ENCODE measurements around the gene PIGZ.

PIGZ gene

DNA sequence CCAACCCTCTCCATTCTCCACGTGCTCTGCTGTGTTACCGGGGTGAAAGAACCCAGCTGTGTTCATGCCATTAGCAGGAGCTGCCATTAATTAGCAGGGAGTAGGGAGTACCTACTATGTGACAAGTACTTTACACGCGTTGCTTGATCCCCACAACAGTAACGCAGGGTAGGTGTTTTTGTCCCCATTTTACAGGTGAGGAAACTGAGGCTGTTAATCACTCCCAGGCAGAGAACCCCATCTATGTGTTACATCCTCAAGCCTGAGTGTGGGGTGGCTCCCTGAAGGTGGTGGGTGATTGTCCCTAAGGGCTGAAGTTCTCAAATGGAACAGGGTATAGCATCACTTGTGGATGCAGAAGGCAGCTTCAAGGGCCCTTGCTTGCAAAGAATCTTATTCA is 38.2 kb upstream of the PIGZ start:
- no peak overlapping the region for H3K4me3 Mint-ChIP-seq
- no peaks in the 10 kb centered on the region for H3K36me3 Mint-ChIP-seq (ENCODE audit: low read depth)
- H3K27me3 Mint-ChIP-seq: peaks cover 4% of the 10 kb centered on the region
- H3K9me3 Mint-ChIP-seq: no peaks in the 10 kb centered on the region
- H3K4me1 Mint-ChIP-seq (ENCODE audit: low read depth): peaks cover 10% of the 10 kb centered on the region
- no peak overlapping the region for H3K27ac Mint-ChIP-seq

DNA sequence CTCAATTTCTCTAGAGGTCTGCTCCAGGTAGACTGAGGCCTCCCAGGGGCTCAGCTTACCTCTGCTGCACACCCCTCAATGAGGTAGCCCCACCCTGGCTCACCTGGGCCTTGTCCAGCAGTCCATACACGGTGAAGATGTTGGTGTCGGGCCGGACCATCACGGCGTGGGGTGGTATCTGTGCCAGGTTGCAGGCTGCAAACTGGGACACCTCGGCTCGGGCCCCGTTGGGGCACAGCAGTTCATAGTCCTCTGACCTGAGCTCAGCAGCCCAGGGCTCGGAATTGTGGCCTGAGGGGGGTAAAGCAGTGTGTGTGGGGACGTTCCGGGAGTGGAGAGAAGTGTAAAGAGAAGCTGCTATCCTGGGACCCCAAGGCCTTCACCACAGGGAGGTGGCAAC is 37.8 kb upstream of the PIGZ start:
- Mint-ChIP-seq H3K9me3 (no peaks in the 10 kb centered on the region), H3K27ac (no peak overlapping the region), H3K4me3 (no peak overlapping the region), H3K27me3 (peaks cover 4% of the 10 kb centered on the region), H3K4me1 (ENCODE audit: low read depth) (peaks cover 13% of the 10 kb centered on the region), H3K36me3 (ENCODE audit: low read depth) (no peaks in the 10 kb centered on the region)

DNA sequence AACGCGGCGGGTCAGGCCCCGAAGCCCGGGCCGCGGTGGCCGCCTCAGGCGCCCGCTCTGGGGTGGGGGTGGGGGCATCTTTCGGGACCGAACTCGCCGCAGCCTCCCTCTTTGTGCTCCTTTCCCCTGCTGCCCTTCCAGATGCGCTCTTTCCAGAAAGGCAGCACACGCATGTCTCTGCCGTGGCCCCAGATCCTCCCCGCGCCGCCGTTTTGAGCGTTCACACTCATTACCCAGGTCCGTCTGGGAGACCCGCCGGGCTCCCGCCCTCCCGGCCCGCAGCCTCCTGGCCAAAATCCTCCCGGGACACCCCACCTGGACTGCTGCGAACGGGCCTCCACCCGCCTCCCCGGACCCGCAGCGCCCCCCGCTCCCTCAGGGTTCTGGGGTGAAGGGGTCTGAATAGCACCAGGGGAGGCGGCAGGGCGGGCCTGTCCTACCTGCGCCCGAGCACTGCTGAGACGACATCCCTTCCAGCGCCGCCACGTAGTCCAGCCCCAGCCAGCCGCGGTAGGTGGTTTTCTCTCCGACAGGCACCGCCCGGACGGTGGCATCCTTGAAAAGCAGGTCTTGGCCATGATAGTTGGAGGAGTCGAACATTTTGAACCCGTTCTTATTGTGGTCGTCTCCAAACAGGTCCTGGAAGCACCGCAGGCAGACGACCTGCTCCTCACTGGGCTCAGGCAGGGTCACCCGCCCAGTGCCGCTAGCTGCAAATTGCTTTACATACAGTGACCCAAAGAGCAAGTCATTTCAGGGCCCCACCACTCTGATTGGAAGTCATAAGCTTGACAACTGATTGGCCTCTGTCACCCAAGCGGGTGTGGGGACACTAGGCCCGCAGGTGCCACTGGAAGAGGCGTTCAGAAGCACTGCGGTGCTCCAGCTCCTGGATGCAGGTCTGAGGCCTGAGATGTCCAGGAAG is 35.1 kb upstream of the PIGZ start:
- no peaks in the 10 kb centered on the region for H3K9me3 Mint-ChIP-seq
- H3K27me3 Mint-ChIP-seq: peaks cover 4% of the 10 kb centered on the region
- peaks cover 13% of the 10 kb centered on the region for H3K4me1 Mint-ChIP-seq (ENCODE audit: low read depth)
- H3K27ac Mint-ChIP-seq: peak overlapping the region; percentile 86
- H3K36me3 Mint-ChIP-seq (ENCODE audit: low read depth): no peaks in the 10 kb centered on the region
- peak overlapping the region; percentile 80 for H3K4me3 Mint-ChIP-seq

DNA sequence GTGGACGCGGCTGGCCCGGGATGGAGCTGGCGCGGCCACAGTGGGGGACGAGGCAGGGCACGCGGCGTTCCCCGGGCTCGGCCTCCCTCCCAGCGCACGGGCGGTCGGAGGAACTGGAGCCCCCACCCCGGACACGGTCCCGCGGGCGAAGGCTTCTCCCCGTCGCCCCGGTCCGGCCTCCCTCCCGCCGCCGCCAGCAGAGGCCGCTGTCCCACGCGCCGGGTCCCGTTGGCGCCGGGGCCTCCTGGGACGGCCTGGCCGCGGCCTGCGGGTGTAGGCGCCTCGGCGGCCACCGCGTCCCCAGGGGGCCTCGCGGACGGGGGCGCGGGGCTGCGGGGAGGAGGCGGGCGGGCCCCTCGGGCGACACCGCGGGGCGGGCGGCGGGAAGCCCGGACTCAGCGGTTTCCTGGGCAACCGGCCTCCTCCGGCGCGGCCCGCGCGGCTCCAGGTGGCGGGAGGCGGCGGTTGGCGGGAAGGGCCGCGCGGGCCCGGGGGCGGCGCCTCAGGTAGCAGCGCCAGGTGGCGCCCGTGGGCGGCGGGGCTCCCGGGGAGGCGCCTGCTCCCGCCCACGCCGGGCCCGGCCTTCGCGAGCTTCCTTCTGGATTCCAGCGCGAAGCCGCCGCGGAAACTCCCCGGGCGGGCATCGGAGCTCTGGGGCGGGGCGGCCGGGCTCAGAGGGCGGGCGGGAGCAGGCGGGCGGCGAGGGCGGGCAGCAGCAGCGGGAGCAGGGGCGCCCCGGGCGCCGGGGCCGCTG is 34.2 kb upstream of the PIGZ start:
- H3K36me3 Mint-ChIP-seq (ENCODE audit: low read depth): no peaks in the 10 kb centered on the region
- peaks cover 4% of the 10 kb centered on the region for H3K27me3 Mint-ChIP-seq
- no peaks in the 10 kb centered on the region for H3K9me3 Mint-ChIP-seq
- peaks cover 13% of the 10 kb centered on the region for H3K4me1 Mint-ChIP-seq (ENCODE audit: low read depth)
- no peak overlapping the region for H3K4me3 Mint-ChIP-seq
- no peak overlapping the region for H3K27ac Mint-ChIP-seq

DNA sequence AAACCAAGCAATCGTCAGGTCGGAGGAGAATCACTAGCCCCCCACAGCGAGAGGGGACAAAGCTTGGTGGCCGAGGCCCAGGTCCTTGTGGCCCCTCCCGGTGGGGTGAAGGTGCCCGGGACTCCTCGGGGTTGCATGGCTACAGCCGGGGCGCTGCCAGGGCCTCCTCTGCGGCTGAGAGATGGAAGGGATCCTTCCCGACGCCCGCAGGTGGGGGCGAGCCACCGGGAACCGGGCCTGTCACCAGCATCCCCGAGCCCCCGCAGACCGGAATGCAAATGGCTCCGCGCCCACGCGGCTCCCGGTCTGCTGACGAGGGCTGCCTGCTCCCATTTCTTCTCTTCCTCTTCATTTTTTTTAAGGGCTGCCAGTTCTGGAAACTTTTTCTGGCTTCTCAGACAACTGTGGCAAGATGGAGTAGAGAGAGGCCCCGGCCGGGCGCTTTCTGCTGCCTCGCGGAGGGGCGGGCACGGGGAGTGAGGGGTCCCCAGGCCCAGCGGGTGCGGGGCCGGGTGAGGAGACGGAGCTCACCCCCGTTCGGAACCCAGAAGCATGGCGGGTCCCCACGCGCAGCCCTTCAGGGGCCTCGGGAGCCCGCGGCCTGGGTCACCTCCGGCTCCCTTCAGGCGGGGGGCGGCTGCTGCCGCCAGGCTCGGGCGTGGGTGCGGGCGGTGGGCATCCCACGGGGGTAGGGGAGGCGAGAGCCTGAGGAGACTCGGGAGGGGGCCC is 33.5 kb upstream of the PIGZ start:
- H3K9me3 Mint-ChIP-seq: no peaks in the 10 kb centered on the region
- H3K4me3 Mint-ChIP-seq: peak overlapping the region; percentile 34
- peaks cover 13% of the 10 kb centered on the region for H3K4me1 Mint-ChIP-seq (ENCODE audit: low read depth)
- no peaks in the 10 kb centered on the region for H3K36me3 Mint-ChIP-seq (ENCODE audit: low read depth)
- peaks cover 4% of the 10 kb centered on the region for H3K27me3 Mint-ChIP-seq
- peak overlapping the region; percentile 13 for H3K27ac Mint-ChIP-seq

DNA sequence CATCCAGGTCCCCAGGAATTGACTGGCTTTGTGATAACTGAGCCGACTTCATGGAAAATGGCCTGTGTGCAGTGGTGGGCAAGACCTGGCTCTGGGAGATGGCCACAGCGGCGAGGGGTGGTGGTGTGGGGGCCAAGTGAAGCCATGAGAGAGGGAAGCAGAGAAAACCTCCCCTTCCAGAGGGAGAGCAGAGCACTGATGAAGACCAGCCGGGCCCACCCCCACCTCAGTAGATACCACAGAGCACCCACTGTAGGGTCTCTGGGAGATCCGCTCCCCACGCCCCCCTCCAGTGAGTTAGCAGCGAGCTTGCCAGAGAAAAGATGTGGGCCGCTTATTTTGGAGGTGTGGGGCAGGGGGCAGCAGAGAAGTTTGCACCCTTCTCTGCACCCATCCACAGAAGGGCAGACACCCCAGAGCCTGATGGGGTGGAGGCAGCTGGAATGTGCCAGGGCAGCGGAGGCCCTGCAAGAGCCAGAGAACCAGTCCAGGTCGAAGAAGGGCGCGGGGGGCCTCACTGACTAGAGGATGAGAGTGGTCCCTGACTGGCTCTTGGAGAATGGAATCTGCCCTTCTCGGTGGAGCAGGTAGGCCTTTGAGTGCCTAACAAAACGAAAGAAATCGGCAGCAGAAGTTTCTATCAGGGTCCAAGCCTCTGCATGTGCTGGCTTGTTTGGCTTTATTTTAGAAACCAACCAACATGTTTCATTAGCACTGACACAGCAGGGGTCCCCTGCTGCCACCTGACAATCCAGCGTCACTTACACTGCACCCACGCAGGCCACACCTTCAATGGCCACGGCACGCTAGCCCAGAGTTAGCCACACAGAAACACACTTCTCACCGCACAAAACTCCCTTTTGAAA is 32.7 kb upstream of the PIGZ start:
- Mint-ChIP-seq H3K27ac (peak overlapping the region; percentile 13), H3K4me1 (ENCODE audit: low read depth) (peaks cover 13% of the 10 kb centered on the region), H3K4me3 (peak overlapping the region; percentile 34), H3K27me3 (peaks cover 4% of the 10 kb centered on the region), H3K36me3 (ENCODE audit: low read depth) (no peaks in the 10 kb centered on the region), H3K9me3 (no peaks in the 10 kb centered on the region)

DNA sequence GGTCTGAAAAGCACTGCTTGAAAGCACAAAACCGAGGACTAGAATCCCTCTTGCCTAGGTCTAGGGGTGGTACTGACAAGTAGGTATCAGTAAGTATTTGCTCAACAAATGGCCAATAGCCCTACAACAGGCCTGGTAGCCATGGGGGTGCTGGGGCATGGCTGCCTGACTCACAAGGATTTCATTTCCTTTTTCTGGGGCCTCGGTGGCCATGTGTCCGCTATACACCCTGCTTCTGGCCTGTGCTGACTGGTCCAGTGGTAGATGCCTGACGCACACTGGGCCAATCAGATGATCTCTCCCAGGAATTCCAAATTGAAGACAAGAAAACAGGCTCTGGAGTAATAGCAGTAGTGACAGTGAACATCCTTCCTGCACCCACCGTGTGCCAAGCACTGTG is 31.6 kb upstream of the PIGZ start:
- Mint-ChIP-seq H3K36me3 (ENCODE audit: low read depth) (no peaks in the 10 kb centered on the region), H3K9me3 (no peaks in the 10 kb centered on the region), H3K4me1 (ENCODE audit: low read depth) (peaks cover 13% of the 10 kb centered on the region), H3K27ac (no peak overlapping the region), H3K27me3 (peaks cover under 1% of the 10 kb centered on the region), H3K4me3 (no peak overlapping the region)

DNA sequence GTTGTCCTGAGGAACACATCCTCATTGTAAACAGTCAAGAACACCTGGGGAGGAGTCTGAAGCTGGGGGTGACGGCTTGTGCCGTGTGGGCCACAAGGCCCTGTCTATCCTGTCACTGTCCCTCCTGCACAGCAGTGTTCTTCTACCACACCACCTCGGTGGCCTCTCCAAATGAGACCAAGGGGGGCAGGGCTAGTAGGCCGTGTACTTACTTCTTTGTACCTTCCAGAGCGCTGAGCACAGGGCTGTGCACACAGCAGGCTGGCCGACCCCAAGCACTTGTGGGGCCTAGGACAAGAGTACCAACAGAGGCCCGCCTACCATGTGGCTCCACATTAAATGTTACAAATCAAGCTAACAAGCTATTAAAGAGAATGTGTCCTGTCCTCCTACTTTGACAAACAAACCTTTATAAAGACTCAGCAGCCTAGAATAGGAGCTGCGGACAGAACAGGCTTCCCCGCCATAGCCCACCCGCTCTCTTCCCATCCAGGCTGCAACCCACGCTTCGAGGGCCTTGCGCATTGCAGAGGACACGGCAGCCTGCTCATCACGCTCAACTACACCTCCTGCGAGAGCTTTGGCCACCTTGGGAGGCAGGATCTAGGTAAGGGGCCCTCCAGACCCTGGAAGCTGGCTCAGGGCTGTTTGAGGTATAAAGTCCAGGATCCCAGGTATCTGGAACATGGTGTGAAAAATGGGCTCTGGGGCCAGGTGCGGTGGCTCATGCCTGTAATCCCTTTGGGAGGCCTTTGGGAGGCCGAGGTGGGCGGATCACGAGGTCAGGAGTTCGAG is 30.5 kb upstream of the PIGZ start:
- H3K27me3 Mint-ChIP-seq: no peaks in the 10 kb centered on the region
- H3K27ac Mint-ChIP-seq: no peak overlapping the region
- H3K9me3 Mint-ChIP-seq: no peaks in the 10 kb centered on the region
- H3K4me3 Mint-ChIP-seq: no peak overlapping the region
- H3K4me1 Mint-ChIP-seq (ENCODE audit: low read depth): peaks cover 8% of the 10 kb centered on the region
- H3K36me3 Mint-ChIP-seq (ENCODE audit: low read depth): no peaks in the 10 kb centered on the region

DNA sequence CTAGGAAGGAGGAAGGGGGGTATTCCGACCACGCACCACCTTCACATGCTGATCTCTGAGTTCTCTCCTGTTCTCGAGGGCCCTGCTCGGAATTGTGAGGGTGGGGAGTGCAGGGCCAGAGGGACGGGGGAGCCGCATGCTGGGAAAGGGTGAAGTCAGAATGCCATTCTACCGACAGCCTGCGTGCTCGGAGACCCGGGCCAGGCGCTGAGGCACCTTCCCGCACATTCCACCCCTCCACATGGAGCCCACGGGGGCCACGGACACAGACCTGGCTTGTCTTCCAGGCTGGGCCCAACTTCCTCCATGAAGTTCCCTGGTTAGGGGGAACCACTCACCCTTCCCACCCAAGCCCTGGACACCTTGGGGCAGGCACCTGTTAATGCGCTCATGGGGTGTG is 28.7 kb upstream of the PIGZ start:
- Mint-ChIP-seq H3K4me3 (no peak overlapping the region), H3K36me3 (ENCODE audit: low read depth) (no peaks in the 10 kb centered on the region)

DNA sequence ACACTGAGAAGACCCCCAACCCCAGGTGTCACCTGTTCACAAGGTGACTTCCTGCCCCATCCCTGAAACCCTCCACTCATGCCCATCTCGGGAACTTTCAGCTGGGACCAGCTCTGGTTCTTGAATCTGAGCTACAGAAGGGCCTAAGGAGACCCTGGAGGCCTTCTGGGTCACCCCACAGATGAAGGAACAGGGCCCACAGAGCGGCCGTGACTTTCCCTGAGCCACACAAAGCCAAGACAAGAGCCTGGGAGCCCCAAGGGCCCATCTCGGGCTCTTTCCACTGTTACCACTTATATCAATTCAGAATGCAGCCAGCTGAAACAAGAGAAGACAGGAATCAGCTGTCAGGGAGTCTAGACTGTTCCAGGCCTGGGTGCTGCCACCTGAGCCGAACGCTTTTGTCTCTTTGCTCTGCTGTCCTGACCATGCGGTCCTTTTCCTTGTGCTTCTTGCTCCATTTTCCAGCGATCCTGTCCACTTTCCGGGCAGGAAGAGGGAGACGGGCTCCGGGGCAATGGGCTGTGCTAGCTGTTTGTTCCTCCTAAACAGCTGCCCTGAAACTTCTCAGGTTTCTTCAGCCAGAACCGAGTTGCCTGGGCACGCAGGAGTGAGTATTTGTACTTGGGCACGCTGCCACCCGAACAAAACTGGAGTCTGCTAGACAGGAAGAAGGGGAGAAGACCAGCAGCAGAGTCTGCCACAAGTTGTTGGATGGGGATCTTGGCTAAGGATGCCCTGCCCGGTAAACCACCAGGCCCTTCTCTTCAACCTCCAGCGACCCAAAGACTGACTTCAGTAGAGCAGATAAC is 28.0 kb upstream of the PIGZ start:
- H3K4me1 Mint-ChIP-seq (ENCODE audit: low read depth): peaks cover 1% of the 10 kb centered on the region
- H3K9me3 Mint-ChIP-seq: no peaks in the 10 kb centered on the region
- no peak overlapping the region for H3K4me3 Mint-ChIP-seq
- H3K36me3 Mint-ChIP-seq (ENCODE audit: low read depth): no peaks in the 10 kb centered on the region
- H3K27ac Mint-ChIP-seq: no peak overlapping the region
- no peaks in the 10 kb centered on the region for H3K27me3 Mint-ChIP-seq

More for the DNA sequence above, 28.7 kb upstream of the PIGZ start:
- H3K27ac Mint-ChIP-seq: no peak overlapping the region
- H3K4me1 Mint-ChIP-seq (ENCODE audit: low read depth): peaks cover 4% of the 10 kb centered on the region
- H3K9me3 Mint-ChIP-seq: no peaks in the 10 kb centered on the region
- H3K27me3 Mint-ChIP-seq: no peaks in the 10 kb centered on the region

DNA sequence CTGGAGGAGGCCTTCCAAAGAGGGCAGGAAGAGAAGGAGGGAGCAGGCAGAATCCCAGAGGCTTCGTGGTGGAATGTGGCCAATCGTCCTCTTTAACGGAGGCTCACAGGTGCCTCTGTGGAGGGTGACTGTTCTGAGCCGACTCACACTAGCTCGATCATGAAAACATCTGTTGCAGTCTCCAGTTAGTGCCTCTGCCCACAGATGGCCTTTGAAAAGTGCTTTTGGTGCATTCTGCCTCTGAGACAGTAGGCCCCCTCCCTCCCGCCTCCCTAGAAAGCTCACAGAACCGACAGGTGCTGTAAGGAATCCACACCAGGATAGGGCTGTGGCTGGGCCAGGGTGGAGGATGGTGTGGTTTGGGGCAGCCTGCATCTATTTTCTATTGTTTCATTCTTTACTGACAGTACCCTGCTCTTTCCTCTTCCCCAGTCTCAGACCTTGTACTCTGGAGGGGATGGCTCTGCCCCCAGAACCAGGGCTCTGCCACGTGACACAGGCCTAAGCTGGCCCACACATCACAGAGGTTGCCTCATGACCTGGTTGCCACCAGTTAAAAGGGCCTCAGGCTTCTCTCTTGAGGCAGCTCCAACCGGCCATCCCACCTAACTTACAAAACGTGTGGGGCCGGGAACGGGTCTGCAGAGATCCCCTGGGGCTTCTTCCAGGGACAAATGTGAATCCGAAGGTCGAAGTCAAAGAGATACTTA is 27.2 kb upstream of the PIGZ start:
- H3K4me1 Mint-ChIP-seq (ENCODE audit: low read depth): no peaks in the 10 kb centered on the region
- no peak overlapping the region for H3K27ac Mint-ChIP-seq
- H3K36me3 Mint-ChIP-seq (ENCODE audit: low read depth): no peaks in the 10 kb centered on the region
- H3K4me3 Mint-ChIP-seq: no peak overlapping the region
- no peaks in the 10 kb centered on the region for H3K27me3 Mint-ChIP-seq
- no peaks in the 10 kb centered on the region for H3K9me3 Mint-ChIP-seq

DNA sequence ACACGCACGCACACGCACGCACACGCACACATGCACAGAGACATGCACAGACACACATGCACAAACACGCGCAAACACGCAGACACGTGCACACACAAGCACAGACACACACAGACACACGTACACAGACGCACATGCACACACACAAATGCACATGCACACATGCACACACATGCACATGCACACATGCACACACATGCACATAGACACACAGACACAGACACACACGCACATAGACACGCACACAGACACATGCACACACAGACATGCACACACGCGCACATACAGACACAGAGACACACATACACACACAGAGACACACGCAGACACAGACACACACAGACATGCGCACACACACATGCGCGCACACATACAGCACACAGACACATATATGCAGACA is 26.4 kb upstream of the PIGZ start:
- Mint-ChIP-seq H3K4me1 (ENCODE audit: low read depth) (no peaks in the 10 kb centered on the region), H3K9me3 (no peaks in the 10 kb centered on the region), H3K27ac (no peak overlapping the region), H3K36me3 (ENCODE audit: low read depth) (no peaks in the 10 kb centered on the region), H3K27me3 (no peaks in the 10 kb centered on the region), H3K4me3 (no peak overlapping the region)
